Pancreas (tissue), 10 donors: Measurements from ENCODE around the gene ANXA4. TPM values are rescaled to one million over a fixed set of nuclear protein-coding genes. Genes with fewer than 3 reads are reported as not detected.

ENCODE experiments used
- ATAC-seq, 4 donors: fragments of 200-7000 bp; cut with Tn5 transposase; one replicate each; pipeline versions ENCODE4 v1.8.0 to v1.9.1; 2020; ENCODE audit warnings: mild to moderate bottlenecking in 4 of 4, moderate library complexity in 4 of 4
- DNase-seq, 6 donors: peaks; one replicate each; pipeline ENCODE4 v3.0.0-alpha.2; 2020
- FAIRE-seq: peaks from 2 replicates; lab custom pipeline; 2012; peaks lifted over from hg19 to GRCh38; lab: Jason Lieb, UNC
- H3K27ac ChIP-seq, 4 donors: fragments of 200-600 bp; sonication (generic); 1 replicate in 3 of 4; 2 replicates in 1 of 4; pipeline versions ENCODE4 v1.5.0 to v1.8.0; 2020
- H3K27me3 ChIP-seq, 4 donors: fragments of 200-600 bp; one replicate each; pipeline ENCODE4 v1.8.0; 2021
- H3K36me3 ChIP-seq, 3 donors: fragments of 200-600 bp; sonication (generic) in 1 of 3; one replicate each; pipeline versions ENCODE4 v1.5.0 to v1.8.0; 2020 to 2021
- H3K4me1 ChIP-seq, 3 donors: fragments of 200-600 bp; one replicate each; pipeline ENCODE4 v1.8.0; 2021
- H3K4me3 ChIP-seq, 4 donors: fragments of 200-600 bp; sonication (generic) in 2 of 4; one replicate each; pipeline versions ENCODE4 v1.5.0 to v1.8.0; 2020 to 2021
- H3K9me3 ChIP-seq, 4 donors: fragments of 200-600 bp; one replicate each; pipeline ENCODE4 v1.8.0; 2021
- WGBS, 2 donors: extraction: QIAGEN DNeasy Blood & Tissue Kit; methylation state at CpG; one replicate each; pipeline ENCODE4 v1.1.7; 2013; 5-methylcytosine and 5-hydroxymethylcytosine counted together
- intact Hi-C, 3 donors: fragments of 100-400 bp; cut with DNase I; formaldehyde crosslinking; loops; one replicate each; pipeline versions ENCODE4 v1.11.1 to v1.14.2; 2022
- polyA plus RNA-seq, 2 donors: library from polyadenylated mRNA; stranded (reverse); fragments of 200-250 nt; gene quantifications; one replicate each; pipeline ENCODE4 v1.2.3, GENCODE V29; 2013
- total RNA-seq, 6 donors: library from RNA; stranded (reverse); fragmentation: NEBNext Ultra II Directional in 4 of 6; extraction: Animal tissue kit (Norgen Biotek cat#: 25700) in 4 of 6; gene quantifications; one replicate each; pipeline versions ENCODE4 v1.2.1 to v1.2.4, GENCODE V29; 2021 to 2023
- TF ChIP-seq, protein P1 (sequence below), 4 donors: fragments of 200-600 bp; sonication (generic) in 3 of 4; IDR thresholded peaks; one replicate each; pipeline versions ENCODE4 v1.5.0 to v1.8.0; 2021; ENCODE audit warnings: antibody characterized with exemption in 4 of 4
- donor health status: healthy with polysubstance abuse.
- donor health status: DM: no; HTN: no; CAD: no; lungs with moderate emphysema.
- donor health status: DM: no; HTN: no; CAD: no.
- donor health status: control.
- donor health status: control.
- donor health status: Bipolar disorder and iron deficiency.
- donor health status: DM: yes; HTN: yes; CAD: no.
- donor health status: DM: no; HTN: no; CAD: no.
- donor health status: DM: no; HTN: no; CAD: no.
- donor health status: DM: yes; HTN: yes; CAD: no.

The ANXA4 gene
- total and polyA plus RNA-seq, 8 donors, result 215 to 762 (median 463) TPM

DNA sequence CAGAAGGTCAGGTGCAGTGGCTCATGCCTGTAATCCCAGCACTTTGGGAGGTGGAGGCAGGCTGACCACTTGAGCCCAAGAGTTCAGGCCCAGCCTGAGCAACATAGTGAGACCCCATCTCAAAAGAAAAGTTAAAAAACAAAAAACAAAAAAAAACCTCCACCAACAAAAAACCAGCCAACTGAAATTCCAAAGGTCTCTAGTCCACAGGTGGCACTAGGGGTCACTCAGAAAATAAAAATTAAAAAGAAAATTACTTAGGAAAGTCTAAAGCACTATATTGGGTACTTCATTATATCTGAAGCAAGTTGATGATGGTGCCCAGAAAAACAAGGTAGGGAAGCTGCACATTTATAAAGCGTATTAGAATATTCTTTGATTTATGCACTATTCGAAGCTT is 26.9 kb downstream of the ANXA4 start:
- no peaks in the 10 kb centered on the region for H3K27me3 ChIP-seq
- WGBS, 2 donors, result 79 to 80% methylated on average over 2 of the region's 2 CpGs
- no peaks in the 10 kb centered on the region for H3K36me3 ChIP-seq
- ATAC-seq (no peak), DNase-seq (no peak), FAIRE-seq (no peak)
- H3K4me1 ChIP-seq, result peaks cover 9 to 39% (median 19%) of the 10 kb centered on the region in 3 donors
- H3K9me3 ChIP-seq, result no peaks in the 10 kb centered on the region
- H3K27ac ChIP-seq, result peak overlapping the region in 2 of 4 donors; percentile 1 to 64
- H3K4me3 ChIP-seq, result no peak overlapping the region
- TF ChIP-seq, protein P1, sequence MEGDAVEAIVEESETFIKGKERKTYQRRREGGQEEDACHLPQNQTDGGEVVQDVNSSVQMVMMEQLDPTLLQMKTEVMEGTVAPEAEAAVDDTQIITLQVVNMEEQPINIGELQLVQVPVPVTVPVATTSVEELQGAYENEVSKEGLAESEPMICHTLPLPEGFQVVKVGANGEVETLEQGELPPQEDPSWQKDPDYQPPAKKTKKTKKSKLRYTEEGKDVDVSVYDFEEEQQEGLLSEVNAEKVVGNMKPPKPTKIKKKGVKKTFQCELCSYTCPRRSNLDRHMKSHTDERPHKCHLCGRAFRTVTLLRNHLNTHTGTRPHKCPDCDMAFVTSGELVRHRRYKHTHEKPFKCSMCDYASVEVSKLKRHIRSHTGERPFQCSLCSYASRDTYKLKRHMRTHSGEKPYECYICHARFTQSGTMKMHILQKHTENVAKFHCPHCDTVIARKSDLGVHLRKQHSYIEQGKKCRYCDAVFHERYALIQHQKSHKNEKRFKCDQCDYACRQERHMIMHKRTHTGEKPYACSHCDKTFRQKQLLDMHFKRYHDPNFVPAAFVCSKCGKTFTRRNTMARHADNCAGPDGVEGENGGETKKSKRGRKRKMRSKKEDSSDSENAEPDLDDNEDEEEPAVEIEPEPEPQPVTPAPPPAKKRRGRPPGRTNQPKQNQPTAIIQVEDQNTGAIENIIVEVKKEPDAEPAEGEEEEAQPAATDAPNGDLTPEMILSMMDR (IDR thresholded peaks at IDR 0.05), result no peak
- intact Hi-C loops, result no loop called here

DNA sequence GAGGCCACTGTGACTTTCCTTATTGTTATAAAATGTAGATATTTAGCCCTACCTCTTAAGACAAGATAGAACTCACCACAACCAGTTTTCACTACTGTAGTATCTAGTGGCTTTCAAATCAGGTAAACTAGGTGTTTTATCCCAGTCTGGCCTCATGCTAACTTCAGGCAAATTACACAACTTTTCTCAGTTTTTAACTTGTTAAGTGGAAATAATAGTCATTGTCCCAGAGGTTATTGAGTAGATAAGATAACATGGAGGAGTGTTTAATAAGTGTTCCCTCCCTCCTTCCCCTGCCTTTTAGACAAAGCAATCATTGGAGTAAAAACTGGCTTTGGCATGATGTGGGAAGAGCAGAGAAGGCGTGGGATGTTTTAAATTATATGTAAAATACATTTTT is 27.3 kb downstream of the ANXA4 start:
- no peak for FAIRE-seq
- H3K36me3 ChIP-seq, result no peaks in the 10 kb centered on the region
- no peaks in the 10 kb centered on the region for H3K9me3 ChIP-seq
- peak overlapping the region in 2 of 4 donors; percentile 57 to 64 for H3K27ac ChIP-seq
- no peak for DNase-seq
- TF ChIP-seq, protein P1 (IDR thresholded peaks at IDR 0.05), result no peak
- ATAC-seq, result no peak
- no peaks in the 10 kb centered on the region for H3K27me3 ChIP-seq
- no peak overlapping the region for H3K4me3 ChIP-seq
- intact Hi-C loops, result no loop called here
- H3K4me1 ChIP-seq, result peaks cover 9 to 39% (median 19%) of the 10 kb centered on the region in 3 donors
- WGBS, 2 donors, result 45 to 54% methylated on average over 1 of the region's 1 CpG

DNA sequence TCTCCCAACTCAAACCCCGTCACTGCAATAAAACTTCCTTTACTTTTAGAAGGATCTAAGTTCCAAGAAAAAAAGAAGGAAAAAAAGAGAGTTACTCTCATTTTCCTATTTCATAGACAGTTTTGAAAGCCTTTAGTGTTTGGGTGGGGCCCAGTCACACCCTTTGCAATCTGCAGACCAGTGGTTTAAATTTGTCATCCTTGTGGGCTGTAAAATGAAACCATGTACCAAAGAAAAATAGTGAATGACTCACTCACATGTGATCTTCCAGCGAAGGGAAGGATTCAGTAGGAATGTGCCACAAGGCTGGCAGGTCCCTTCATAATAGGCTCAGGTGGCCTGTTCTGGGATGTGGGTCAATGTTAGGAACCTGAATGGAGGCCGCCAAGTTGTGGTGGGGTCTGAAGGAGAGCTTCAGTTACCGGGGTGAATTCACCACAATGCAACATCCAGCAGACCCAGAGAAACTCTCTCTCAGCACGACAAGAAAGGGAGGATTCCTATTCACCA is 28.3 kb downstream of the ANXA4 start:
- DNase-seq (no peak), FAIRE-seq (no peak), ATAC-seq (peak in 3 of 4 donors; percentile 44 to 74 (median 67))
- H3K27me3 ChIP-seq, result no peaks in the 10 kb centered on the region
- intact Hi-C loops, result no loop called here
- TF ChIP-seq, protein P1 (IDR thresholded peaks at IDR 0.05), result no peak
- H3K4me1 ChIP-seq, result peaks cover 9 to 45% (median 10%) of the 10 kb centered on the region in 3 donors
- peak overlapping the region in 2 of 4 donors; percentile 57 to 64 for H3K27ac ChIP-seq
- H3K4me3 ChIP-seq, result no peak overlapping the region
- H3K36me3 ChIP-seq, result no peaks in the 10 kb centered on the region
- H3K9me3 ChIP-seq, result no peaks in the 10 kb centered on the region
- WGBS, 2 donors, result 74 to 76% methylated on average over 5 of the region's 5 CpGs

DNA sequence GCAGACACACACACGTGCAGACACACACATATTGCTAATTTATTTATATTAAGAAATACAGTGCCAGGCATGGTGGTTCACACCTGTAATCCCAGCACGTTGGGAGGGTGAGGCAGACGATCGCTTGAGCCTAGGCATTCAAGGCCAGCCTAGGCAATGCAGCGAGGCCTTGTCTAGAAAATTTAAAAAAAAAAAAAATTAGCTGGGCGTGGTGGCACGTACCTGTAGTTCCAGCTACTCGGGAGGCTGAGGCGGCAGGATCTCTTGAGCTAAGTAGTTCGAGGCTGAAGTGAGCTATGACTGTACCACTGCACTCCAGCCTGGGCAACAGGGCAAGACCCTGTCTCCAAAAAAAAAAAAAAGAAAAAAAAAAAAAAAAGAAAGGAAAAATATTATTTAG is 28.8 kb downstream of the ANXA4 start:
- peaks cover 4 to 45% (median 10%) of the 10 kb centered on the region in 3 donors for H3K4me1 ChIP-seq
- peak overlapping the region in 2 of 4 donors; percentile 57 to 64 for H3K27ac ChIP-seq
- no peaks in the 10 kb centered on the region for H3K36me3 ChIP-seq
- WGBS, 2 donors, result 77 to 85% methylated on average over 10 of the region's 10 CpGs
- H3K9me3 ChIP-seq, result no peaks in the 10 kb centered on the region
- ATAC-seq, result no peak
- DNase-seq, result no peak
- intact Hi-C loops, result no loop called here
- no peak overlapping the region for H3K4me3 ChIP-seq
- TF ChIP-seq, protein P1 (IDR thresholded peaks at IDR 0.05), result no peak
- H3K27me3 ChIP-seq, result no peaks in the 10 kb centered on the region
- no peak for FAIRE-seq

DNA sequence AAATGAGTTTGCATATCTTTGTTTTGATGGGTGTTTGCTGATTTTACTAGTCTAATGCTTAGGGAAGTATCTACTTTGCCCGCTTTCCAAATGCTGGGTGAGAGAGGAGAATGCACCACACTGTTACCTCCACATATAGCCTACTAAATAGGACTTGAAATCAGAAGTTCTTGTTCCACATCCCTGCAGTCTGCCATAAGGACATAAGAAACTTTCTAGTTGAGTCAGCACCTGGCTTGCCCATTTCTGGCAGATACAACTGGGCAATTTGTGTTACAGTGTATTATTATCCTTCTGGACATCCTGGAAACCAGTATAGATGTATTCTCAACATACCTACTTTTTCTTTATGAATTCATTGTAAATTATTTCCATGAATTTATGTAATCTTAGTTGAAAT is 29.5 kb downstream of the ANXA4 start:
- DNase-seq (no peak), FAIRE-seq (no peak), ATAC-seq (no peak)
- Histone ChIP-seq H3K4me3 (no peak overlapping the region), H3K27ac (peak overlapping the region in 2 of 4 donors; percentile 42 to 57), H3K4me1 (peaks cover 3 to 47% (median 9%) of the 10 kb centered on the region in 3 donors), H3K36me3 (no peaks in the 10 kb centered on the region), H3K27me3 (no peaks in the 10 kb centered on the region), H3K9me3 (no peaks in the 10 kb centered on the region)
- TF ChIP-seq, protein P1 (IDR thresholded peaks at IDR 0.05), result no peak
- intact Hi-C loops, result no loop called here
- 91 to 100% methylated on average over 1 of the region's 1 CpG for WGBS, 2 donors
